Articular chondrocyte of knee joint (primary cell): Measurements from ENCODE around the gene ENOSF1. TPM values are rescaled to one million over a fixed set of nuclear protein-coding genes. Genes with fewer than 3 reads are reported as not detected.

Experiments
- total RNA-seq: library from RNA; depleted of rRNA; stranded (reverse); fragments of >200 nt; gene quantifications from 2 replicates; pipeline ENCODE4 v1.2.3, GENCODE V29; 2012

The ENOSF1 gene
- 58.6 and 87.3 TPM in 2 replicates for total RNA-seq

GRCh38 chr18:712401-713134 is at the start of gene ENOSF1:
Gene ENOSF1, minus strand, starts transcription at chr18:712630. Its CDS starts 43 bp downstream, at chr18:712587.

DNA sequence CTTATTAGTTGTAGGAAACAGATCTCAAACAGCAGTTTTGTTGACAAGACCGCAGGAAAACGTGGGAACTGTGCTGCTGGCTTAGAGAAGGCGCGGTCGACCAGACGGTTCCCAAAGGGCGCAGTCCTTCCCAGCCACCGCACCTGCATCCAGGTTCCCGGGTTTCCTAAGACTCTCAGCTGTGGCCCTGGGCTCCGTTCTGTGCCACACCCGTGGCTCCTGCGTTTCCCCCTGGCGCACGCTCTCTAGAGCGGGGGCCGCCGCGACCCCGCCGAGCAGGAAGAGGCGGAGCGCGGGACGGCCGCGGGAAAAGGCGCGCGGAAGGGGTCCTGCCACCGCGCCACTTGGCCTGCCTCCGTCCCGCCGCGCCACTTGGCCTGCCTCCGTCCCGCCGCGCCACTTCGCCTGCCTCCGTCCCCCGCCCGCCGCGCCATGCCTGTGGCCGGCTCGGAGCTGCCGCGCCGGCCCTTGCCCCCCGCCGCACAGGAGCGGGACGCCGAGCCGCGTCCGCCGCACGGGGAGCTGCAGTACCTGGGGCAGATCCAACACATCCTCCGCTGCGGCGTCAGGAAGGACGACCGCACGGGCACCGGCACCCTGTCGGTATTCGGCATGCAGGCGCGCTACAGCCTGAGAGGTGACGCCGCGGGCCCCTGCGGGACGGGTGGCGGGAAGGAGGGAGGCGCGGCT is 55.0 kb downstream of the ENOSF1 start, which contains the start of gene TYMS:
Gene TYMS, plus strand, starts transcription at position 343 of the 690 bp plus-strand sequence. Its CDS starts 90 bp downstream, at position 433.

Other genes with a start within 250 kb of the ENOSF1 start
- 28.0 and 38.5 TPM in 2 replicates for gene COLEC12, start 211.9 kb downstream of the ENOSF1 start, total RNA-seq
- not detected in 2 replicates for gene CETN1, start 132.2 kb downstream of the ENOSF1 start, total RNA-seq
- gene CLUL1, start 115.6 kb downstream of the ENOSF1 start, total RNA-seq: 0.13 and 0.22 TPM in 2 replicates
- gene TYMS, start 55.0 kb downstream of the ENOSF1 start, total RNA-seq: 11.8 and 15.2 TPM in 2 replicates
- gene YES1, start 99.6 kb upstream of the ENOSF1 start, total RNA-seq: 85.0 and 91.3 TPM in 2 replicates
- not detected in 2 replicates for gene ADCYAP1, start 192.2 kb upstream of the ENOSF1 start, total RNA-seq